ENCODE measurements around the gene LRRC2. TPM values are rescaled to one million over a fixed set of nuclear protein-coding genes. Genes with fewer than 3 reads are reported as not detected.
"Not testable (repeated sequence)": the region's sequence is repeated elsewhere in the genome, so short reads cannot be mapped to it uniquely, and the experiment has no call there.

Gene LRRC2
- total RNA-seq, 1 donor from 2014 or later: 0.87 TPM

DNA sequence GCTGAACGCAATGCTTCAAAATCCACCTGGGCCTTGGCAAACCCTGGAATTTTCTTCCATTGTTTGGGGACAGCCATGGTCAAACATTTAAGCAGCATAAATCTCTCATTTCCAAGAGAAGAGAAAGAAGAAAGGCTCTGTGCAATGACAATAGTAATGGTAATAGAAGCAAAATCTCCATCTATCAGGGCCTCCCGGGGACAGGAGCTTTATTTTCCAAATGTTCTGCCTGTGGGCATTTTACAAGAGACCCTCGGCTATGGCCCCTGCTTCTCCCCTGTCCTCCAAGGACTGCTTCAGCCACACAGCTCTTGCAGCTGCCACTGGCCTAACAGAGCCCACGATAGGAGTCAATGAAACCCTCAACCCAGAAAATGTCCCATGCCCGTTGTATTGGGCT lies 33.5 kb upstream of the LRRC2 start:
- H3K4me1 Mint-ChIP-seq: no peaks in the 10 kb centered on the region
- H3K27me3 Mint-ChIP-seq (ENCODE audit: low read depth): peaks cover 9% of the 10 kb centered on the region
- TF ChIP-seq, protein P1, sequence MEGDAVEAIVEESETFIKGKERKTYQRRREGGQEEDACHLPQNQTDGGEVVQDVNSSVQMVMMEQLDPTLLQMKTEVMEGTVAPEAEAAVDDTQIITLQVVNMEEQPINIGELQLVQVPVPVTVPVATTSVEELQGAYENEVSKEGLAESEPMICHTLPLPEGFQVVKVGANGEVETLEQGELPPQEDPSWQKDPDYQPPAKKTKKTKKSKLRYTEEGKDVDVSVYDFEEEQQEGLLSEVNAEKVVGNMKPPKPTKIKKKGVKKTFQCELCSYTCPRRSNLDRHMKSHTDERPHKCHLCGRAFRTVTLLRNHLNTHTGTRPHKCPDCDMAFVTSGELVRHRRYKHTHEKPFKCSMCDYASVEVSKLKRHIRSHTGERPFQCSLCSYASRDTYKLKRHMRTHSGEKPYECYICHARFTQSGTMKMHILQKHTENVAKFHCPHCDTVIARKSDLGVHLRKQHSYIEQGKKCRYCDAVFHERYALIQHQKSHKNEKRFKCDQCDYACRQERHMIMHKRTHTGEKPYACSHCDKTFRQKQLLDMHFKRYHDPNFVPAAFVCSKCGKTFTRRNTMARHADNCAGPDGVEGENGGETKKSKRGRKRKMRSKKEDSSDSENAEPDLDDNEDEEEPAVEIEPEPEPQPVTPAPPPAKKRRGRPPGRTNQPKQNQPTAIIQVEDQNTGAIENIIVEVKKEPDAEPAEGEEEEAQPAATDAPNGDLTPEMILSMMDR (IDR thresholded peaks at IDR 0.05; ENCODE audit: unreplicated experiment): no peak
- H3K4me3 Mint-ChIP-seq: no peak overlapping the region
- DNase-seq (ENCODE audit: low spot score in 2 of 2, unreplicated experiment in 2 of 2): no peak
- H3K36me3 Mint-ChIP-seq: no peaks in the 10 kb centered on the region
- H3K27ac Mint-ChIP-seq: no peak overlapping the region
- H3K9me3 Mint-ChIP-seq: no peaks in the 10 kb centered on the region

DNA sequence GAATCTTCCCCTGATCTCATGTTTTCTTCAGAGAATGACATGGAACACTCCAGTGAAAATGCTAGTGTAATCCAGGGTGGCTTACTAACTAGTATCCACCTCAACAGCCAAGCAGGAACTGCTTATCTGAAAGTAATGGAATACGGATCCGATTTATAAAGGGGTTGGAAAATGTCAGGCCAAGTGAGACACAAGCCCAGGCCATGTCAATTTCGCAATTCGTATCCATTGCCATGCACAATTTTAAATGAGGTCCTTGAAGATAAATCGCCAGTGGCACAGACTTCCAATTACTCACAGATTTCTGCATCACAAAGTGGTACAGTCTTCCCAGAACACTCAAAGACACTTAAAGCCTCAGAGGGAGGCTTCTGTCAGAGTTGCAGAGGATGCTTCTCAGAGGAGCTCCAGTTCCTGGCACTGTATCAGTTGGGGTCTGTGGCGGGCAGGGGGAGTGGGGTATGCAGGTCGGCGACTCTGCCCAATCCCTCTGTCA lies 29.8 kb upstream of the LRRC2 start:
- DNase-seq (ENCODE audit: low spot score in 2 of 2, unreplicated experiment in 2 of 2): no peak
- Mint-ChIP-seq H3K4me1 (no peaks in the 10 kb centered on the region), H3K36me3 (no peaks in the 10 kb centered on the region), H3K4me3 (no peak overlapping the region), H3K9me3 (peaks cover 13% of the 10 kb centered on the region), H3K27me3 (ENCODE audit: low read depth) (peaks cover 13% of the 10 kb centered on the region), H3K27ac (no peak overlapping the region)
- TF ChIP-seq, protein P1 (IDR thresholded peaks at IDR 0.05; ENCODE audit: unreplicated experiment): no peak

DNA sequence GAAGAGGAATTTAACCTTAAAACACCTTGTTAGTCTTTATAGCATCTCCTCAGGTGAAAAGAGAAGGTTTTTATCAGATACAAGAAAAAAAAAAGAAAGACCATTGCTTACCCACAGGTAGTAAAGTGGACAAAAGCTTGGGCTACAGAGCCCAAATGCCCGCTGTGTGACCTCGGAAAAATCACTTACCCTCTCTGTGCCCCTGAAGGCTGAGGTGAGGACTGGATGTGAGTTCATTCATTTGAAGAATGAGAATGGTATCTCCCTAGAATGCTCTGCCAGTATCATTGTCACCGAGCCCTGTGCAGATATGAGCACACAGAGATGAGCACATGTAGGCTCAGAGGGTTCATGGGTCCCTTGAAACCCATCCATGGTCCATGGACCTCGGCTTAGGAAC lies 28.6 kb upstream of the LRRC2 start:
- TF ChIP-seq, protein P1 (IDR thresholded peaks at IDR 0.05; ENCODE audit: unreplicated experiment): no peak
- Mint-ChIP-seq H3K9me3 (peaks cover 13% of the 10 kb centered on the region), H3K36me3 (no peaks in the 10 kb centered on the region), H3K27ac (no peak overlapping the region), H3K4me1 (no peaks in the 10 kb centered on the region), H3K27me3 (ENCODE audit: low read depth) (peaks cover 9% of the 10 kb centered on the region), H3K4me3 (no peak overlapping the region)
- no peak for DNase-seq (ENCODE audit: low spot score in 2 of 2, unreplicated experiment in 2 of 2)

DNA sequence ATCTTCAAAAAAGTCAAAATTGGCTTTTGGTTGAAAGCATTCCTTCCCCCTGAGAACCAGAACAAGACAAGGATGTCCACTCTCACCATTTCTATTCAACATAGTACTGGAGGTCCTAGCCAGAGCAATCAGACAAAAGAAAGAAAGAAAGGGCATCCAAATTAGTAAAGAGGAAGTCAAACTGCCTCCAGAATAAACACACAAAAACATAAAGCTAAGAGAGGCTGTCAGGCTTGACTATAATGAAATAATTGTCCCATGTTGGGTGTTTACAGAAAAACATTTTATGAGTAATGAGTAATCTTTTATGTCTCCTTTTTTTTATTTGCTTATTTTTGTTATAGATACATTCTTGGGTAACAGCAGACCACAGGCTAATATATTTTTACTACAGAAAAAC lies 27.9 kb upstream of the LRRC2 start:
- no peaks in the 10 kb centered on the region for H3K36me3 Mint-ChIP-seq
- H3K4me3 Mint-ChIP-seq: no peak overlapping the region
- H3K27me3 Mint-ChIP-seq (ENCODE audit: low read depth): peaks cover 4% of the 10 kb centered on the region
- DNase-seq (ENCODE audit: low spot score in 2 of 2, unreplicated experiment in 2 of 2): no peak
- TF ChIP-seq, protein P1 (IDR thresholded peaks at IDR 0.05; ENCODE audit: unreplicated experiment): no peak
- no peak overlapping the region for H3K27ac Mint-ChIP-seq
- H3K4me1 Mint-ChIP-seq: no peaks in the 10 kb centered on the region
- peaks cover 13% of the 10 kb centered on the region for H3K9me3 Mint-ChIP-seq

DNA sequence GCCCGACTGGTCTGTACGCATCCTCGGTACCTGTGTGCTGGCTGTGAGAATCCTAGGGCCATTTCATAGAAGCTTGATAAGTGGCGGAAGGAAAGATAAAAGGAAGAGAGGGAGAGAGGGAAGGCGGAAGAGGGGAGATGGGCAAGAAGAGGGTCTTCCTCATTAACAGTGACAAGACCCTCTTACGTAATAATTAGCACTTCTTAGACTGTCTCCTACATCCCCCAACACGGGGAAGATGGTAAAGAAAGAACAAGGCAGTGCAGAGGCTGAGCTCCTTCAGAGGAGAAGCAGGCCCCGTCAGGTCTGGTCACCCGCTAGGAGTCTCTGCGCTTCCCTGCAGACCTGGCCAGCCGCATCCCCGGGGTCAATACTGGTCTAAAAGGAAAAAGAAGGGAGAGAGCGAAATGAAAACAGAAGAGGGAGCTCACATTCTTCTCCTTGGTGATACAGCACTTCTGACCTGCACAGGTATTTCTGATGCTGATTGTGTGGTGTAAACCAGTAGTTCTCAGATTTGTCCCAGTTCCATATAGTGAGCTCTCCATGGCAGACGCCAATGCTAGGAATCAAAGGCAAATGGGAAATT lies 27.3 kb upstream of the LRRC2 start:
- no peak overlapping the region for H3K27ac Mint-ChIP-seq
- H3K27me3 Mint-ChIP-seq (ENCODE audit: low read depth): peaks cover 4% of the 10 kb centered on the region
- H3K9me3 Mint-ChIP-seq: peaks cover 13% of the 10 kb centered on the region
- TF ChIP-seq, protein P1 (IDR thresholded peaks at IDR 0.05; ENCODE audit: unreplicated experiment): no peak
- H3K4me1 Mint-ChIP-seq: no peaks in the 10 kb centered on the region
- H3K36me3 Mint-ChIP-seq: no peaks in the 10 kb centered on the region
- no peak overlapping the region for H3K4me3 Mint-ChIP-seq
- no peak for DNase-seq (ENCODE audit: low spot score in 2 of 2, unreplicated experiment in 2 of 2)

DNA sequence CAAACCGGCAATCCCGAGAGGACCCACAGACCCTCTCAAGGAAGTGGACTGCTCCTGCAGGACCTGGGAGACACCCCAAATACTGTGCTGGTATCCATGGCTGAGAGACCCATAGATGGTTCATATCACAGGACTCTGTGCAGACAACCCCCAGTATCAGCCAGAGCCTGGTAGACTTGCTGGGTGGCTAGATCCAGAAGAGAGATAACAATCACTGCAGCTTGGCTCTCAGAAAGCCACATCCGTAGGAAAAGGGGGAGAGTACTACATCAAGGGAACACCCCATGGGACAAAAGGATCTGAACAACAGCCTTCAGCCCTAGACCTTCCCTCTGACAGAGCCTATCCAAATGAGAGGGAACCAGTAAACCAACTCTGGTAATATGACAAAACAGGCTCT lies 21.2 kb upstream of the LRRC2 start:
- H3K4me3 Mint-ChIP-seq; H3K27ac Mint-ChIP-seq; H3K36me3 Mint-ChIP-seq; DNase-seq (ENCODE audit: low spot score in 2 of 2, unreplicated experiment in 2 of 2); H3K4me1 Mint-ChIP-seq: not testable (repeated sequence)
- Mint-ChIP-seq H3K27me3 (ENCODE audit: low read depth) (peaks cover 11% of the 10 kb centered on the region), H3K9me3 (peaks cover 18% of the 10 kb centered on the region)
